ENCODE measurements around the gene CDK5R2. TPM values are rescaled to one million over a fixed set of nuclear protein-coding genes. Genes with fewer than 3 reads are reported as not detected.

CDK5R2 gene
- polyA plus RNA-seq, 2 of the 4 experiments (the other 2 are of a cell fraction): 0.63 to 0.94 TPM

DNA sequence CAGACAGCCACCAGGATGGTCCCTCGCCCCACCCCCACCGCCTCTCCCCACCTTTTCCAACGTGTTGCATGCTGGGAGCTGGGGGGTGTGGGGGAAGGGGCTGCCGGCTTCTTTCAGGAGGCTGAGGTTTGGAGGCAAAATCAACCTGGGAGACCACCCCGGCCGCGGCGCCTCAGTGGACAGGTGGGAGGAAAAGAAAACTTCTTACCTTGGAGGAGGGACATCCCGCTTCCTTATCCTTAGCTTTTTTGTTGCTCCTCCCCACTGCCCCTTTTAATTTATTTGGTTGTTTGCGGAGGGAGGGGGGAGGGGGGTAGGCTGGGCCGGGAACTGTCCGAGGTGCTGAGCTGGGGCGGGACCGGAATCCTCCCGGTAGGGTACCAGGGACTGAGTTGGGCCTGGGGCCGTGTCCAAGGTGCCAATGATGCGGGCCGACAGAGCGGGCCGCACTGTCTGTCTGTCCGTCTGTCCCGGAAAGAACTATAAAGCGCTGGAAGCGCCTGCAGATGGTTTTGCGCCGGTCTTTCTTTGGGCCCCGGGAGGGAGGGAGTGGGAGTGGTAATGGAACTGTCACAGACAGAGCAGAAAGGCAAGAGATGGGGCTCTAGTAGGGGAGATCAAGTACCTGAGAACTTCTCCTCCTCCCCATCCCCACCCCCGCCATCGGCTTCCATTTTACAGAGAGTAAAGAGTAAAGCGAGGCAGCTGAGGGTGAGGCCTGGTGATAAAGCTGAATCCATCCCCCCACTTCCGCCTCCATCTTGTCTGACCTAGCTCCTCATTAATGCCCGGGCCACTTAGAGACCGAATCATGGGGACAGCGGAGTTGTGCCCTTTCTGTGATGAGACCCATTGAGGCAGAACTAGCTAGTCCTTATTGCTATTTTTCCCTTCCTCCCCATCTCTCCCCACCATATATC is 2.4 kb downstream of the CDK5R2 start:
- peak overlapping the region; percentile 98 for H3K4me2 ChIP-seq
- ATAC-seq (no peak), FAIRE-seq (no peak), DNase-seq (ENCODE audit: low read depth in 1 of 2, low spot score in 1 of 2) (no peak)
- TF ChIP-seq, protein P1, sequence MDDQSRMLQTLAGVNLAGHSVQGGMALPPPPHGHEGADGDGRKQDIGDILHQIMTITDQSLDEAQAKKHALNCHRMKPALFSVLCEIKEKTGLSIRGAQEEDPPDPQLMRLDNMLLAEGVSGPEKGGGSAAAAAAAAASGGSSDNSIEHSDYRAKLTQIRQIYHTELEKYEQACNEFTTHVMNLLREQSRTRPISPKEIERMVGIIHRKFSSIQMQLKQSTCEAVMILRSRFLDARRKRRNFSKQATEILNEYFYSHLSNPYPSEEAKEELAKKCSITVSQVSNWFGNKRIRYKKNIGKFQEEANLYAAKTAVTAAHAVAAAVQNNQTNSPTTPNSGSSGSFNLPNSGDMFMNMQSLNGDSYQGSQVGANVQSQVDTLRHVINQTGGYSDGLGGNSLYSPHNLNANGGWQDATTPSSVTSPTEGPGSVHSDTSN (IDR thresholded peaks at IDR 0.05): no peak
- TF ChIP-seq, protein P2, sequence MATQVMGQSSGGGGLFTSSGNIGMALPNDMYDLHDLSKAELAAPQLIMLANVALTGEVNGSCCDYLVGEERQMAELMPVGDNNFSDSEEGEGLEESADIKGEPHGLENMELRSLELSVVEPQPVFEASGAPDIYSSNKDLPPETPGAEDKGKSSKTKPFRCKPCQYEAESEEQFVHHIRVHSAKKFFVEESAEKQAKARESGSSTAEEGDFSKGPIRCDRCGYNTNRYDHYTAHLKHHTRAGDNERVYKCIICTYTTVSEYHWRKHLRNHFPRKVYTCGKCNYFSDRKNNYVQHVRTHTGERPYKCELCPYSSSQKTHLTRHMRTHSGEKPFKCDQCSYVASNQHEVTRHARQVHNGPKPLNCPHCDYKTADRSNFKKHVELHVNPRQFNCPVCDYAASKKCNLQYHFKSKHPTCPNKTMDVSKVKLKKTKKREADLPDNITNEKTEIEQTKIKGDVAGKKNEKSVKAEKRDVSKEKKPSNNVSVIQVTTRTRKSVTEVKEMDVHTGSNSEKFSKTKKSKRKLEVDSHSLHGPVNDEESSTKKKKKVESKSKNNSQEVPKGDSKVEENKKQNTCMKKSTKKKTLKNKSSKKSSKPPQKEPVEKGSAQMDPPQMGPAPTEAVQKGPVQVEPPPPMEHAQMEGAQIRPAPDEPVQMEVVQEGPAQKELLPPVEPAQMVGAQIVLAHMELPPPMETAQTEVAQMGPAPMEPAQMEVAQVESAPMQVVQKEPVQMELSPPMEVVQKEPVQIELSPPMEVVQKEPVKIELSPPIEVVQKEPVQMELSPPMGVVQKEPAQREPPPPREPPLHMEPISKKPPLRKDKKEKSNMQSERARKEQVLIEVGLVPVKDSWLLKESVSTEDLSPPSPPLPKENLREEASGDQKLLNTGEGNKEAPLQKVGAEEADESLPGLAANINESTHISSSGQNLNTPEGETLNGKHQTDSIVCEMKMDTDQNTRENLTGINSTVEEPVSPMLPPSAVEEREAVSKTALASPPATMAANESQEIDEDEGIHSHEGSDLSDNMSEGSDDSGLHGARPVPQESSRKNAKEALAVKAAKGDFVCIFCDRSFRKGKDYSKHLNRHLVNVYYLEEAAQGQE (IDR thresholded peaks at IDR 0.05): peak; percentile 74
- WGBS (ENCODE audit: missing lambda C conversion rate): 77% methylated on average over 31 of the region's 34 CpGs
- POLR2A ChIA-PET: no interaction called here
- no peak overlapping the region for H3K4me3 ChIP-seq
- CTCF ChIA-PET: interaction anchor here (1.5 to 12.4 kb wide), 3 partner anchors 17 to 63 kb away, joined by 4 to 140 read pairs (median 6); no protein-coding TSS in a partner anchor
- no peak overlapping the region for H3K27ac ChIP-seq
- peaks cover 42% of the 10 kb centered on the region for H3K4me1 ChIP-seq
- H3K9me3 ChIP-seq: no peaks in the 10 kb centered on the region

DNA sequence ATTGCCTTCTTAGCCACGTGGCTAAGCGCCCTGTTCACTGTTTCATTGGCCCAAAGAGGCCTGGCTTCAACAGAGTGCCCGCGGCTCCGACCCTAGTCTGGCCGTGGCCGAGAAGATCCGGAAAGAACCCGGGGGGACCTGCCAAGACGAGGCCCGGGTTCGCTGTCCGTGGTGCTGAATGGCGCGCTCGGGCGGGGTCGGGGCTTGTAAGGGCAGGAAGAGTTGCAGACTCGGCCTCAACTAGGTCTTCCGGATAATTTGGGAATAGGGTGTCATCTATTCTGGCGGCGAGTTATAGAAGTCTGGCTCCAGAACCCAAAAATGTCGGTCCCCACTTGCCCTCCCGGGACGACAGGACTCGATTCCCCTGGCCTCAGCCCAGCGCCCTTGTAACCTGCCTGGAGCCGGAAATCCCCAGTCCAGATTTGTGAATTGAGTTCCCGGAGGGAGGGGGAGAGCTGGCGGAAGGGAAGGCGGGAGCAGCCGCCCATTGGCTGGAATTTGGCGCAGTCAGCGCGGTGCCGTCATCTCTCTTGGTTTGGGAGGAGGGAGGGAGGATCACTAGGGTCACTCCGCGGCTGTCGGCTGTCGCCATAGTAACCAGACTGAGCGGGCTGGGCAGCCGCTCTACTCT is 3.5 kb downstream of the CDK5R2 start:
- Histone ChIP-seq H3K9me3 (no peaks in the 10 kb centered on the region), H3K4me2 (peak overlapping the region; percentile 72), H3K4me1 (peaks cover 42% of the 10 kb centered on the region), H3K27ac (peak overlapping the region; percentile 72 to 94), H3K4me3 (peak overlapping the region; percentile 35)
- TF ChIP-seq EP300 (IDR thresholded peaks at IDR 0.05): no peak
- peak; percentile 94 for TF ChIP-seq MAFK (IDR thresholded peaks at IDR 0.05; ENCODE audit: partially characterized antibody)
- TF ChIP-seq HDAC2 (IDR thresholded peaks at IDR 0.05): no peak
- no peak for TF ChIP-seq MYC (IDR thresholded peaks at IDR 0.05; ENCODE audit: borderline replicate concordance, low read length)
- TF ChIP-seq RFX5 (IDR thresholded peaks at IDR 0.05): 0 out of 2 replicates have a peak, but pooled peaks have one; percentile 41
- TF ChIP-seq, protein P3, sequence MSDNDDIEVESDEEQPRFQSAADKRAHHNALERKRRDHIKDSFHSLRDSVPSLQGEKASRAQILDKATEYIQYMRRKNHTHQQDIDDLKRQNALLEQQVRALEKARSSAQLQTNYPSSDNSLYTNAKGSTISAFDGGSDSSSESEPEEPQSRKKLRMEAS (IDR thresholded peaks at IDR 0.05): peak; percentile 42
- TF ChIP-seq, protein P2 (IDR thresholded peaks at IDR 0.05): peak; percentile 98
- TF ChIP-seq JUN (IDR thresholded peaks at IDR 0.05): no peak
- TF ChIP-seq EHMT2 (IDR thresholded peaks at IDR 0.05; ENCODE audit: low read depth): peak; percentile 96
- no peak for TF ChIP-seq GATA3 (IDR thresholded peaks at IDR 0.05; ENCODE audit: borderline replicate concordance)
- 0 out of 2 replicates have a peak, but pooled peaks have one; percentile 29 for TF ChIP-seq HOXB13 (CRISPR knock-in tag; IDR thresholded peaks at IDR 0.05; ENCODE audit: low read depth)
- no peak for TF ChIP-seq BHLHE40 (IDR thresholded peaks at IDR 0.05; ENCODE audit: low read depth, low read length)
- ATAC-seq (peak; percentile 57 to 79), FAIRE-seq (no peak), DNase-seq (ENCODE audit: low read depth in 1 of 2, low spot score in 1 of 2) (peak; percentile 72 to 92)
- ChIA-PET POLR2A (interaction anchor here (1.9 kb wide), 1 partner anchor 17 kb away, joined by 5 read pairs; no protein-coding TSS in a partner anchor), CTCF (interaction anchor here (1.2 to 12.4 kb wide), 5 partner anchors 16 to 86 kb away, joined by 3 to 140 read pairs (median 4); no protein-coding TSS in a partner anchor)
- 22% methylated on average over 35 of the region's 42 CpGs for WGBS (ENCODE audit: missing lambda C conversion rate)

Data from A549 (cell line).